GM19239 (cell line): ENCODE measurements around the gene EIPR1.
A peak's percentile ranks its signal among the peaks of the same experiment; 100 is the strongest.

ENCODE experiments used
- DNase-seq: peaks from one replicate; pipeline ENCODE4 v3.0.0; 2011; ENCODE audit warnings: low spot score; ENCODE audit not compliant: insufficient read length
- FAIRE-seq: peaks from 2 replicates; lab custom pipeline; 2011; peaks lifted over from hg19 to GRCh38; lab: Jason Lieb, UNC

EIPR1 gene

GRCh38 chr2:3236300-3237045 is 141.1 kb downstream of the EIPR1 start:
- no peak for DNase-seq
- no peak for FAIRE-seq

GRCh38 chr2:3233877-3234276 is 143.7 kb downstream of the EIPR1 start:
- no peak for DNase-seq
- no peak for FAIRE-seq

GRCh38 chr2:3229221-3229620 is 148.4 kb downstream of the EIPR1 start:
- FAIRE-seq: no peak
- no peak for DNase-seq

- no peak for FAIRE-seq
Measured at GRCh38 chr2:3224681-3225080, 152.9 kb downstream of the EIPR1 start.

GRCh38 chr2:3223080-3223923 is 154.3 kb downstream of the EIPR1 start:
- FAIRE-seq: peak; percentile 93
- DNase-seq: peak; percentile 33

More at GRCh38 chr2:3224681-3225080, 152.9 kb downstream of the EIPR1 start:
- no peak for DNase-seq

- DNase-seq (no peak), FAIRE-seq (no peak)
Measured at GRCh38 chr2:3222636-3223035, 155.0 kb downstream of the EIPR1 start.

- DNase-seq (no peak), FAIRE-seq (no peak)
Measured at GRCh38 chr2:3219536-3219935, 158.1 kb downstream of the EIPR1 start.

- DNase-seq (no peak), FAIRE-seq (no peak)
Measured at GRCh38 chr2:3217646-3218045, 160.0 kb downstream of the EIPR1 start.

- no peak for FAIRE-seq
Measured at GRCh38 chr2:3216841-3217495, 160.7 kb downstream of the EIPR1 start.

GRCh38 chr2:3214806-3215404 is 162.7 kb downstream of the EIPR1 start:
- no peak for DNase-seq
- FAIRE-seq: no peak

More at GRCh38 chr2:3216841-3217495, 160.7 kb downstream of the EIPR1 start:
- DNase-seq: no peak

- DNase-seq: no peak
- FAIRE-seq: no peak
Measured at GRCh38 chr2:3214065-3214464, 163.6 kb downstream of the EIPR1 start.

- FAIRE-seq: no peak
- no peak for DNase-seq
Measured at GRCh38 chr2:3212984-3213383, 164.6 kb downstream of the EIPR1 start.

- no peak for FAIRE-seq
- no peak for DNase-seq
Measured at GRCh38 chr2:3212061-3212362, 165.6 kb downstream of the EIPR1 start.

- DNase-seq: no peak
- FAIRE-seq: no peak
Measured at GRCh38 chr2:3211256-3212060, 166.2 kb downstream of the EIPR1 start.

- no peak for FAIRE-seq
- no peak for DNase-seq
Measured at GRCh38 chr2:3210257-3210656, 167.4 kb downstream of the EIPR1 start.

GRCh38 chr2:3209258-3209657 is 168.4 kb downstream of the EIPR1 start:
- no peak for DNase-seq
- FAIRE-seq: no peak

- FAIRE-seq (no peak), DNase-seq (no peak)
Measured at GRCh38 chr2:3208591-3208990, 169.0 kb downstream of the EIPR1 start.

GRCh38 chr2:3208179-3208578 is 169.4 kb downstream of the EIPR1 start:
- DNase-seq (no peak), FAIRE-seq (no peak)

- FAIRE-seq (no peak), DNase-seq (no peak)
Measured at GRCh38 chr2:3207091-3207491, 170.5 kb downstream of the EIPR1 start.

GRCh38 chr2:3205845-3206244 is 171.8 kb downstream of the EIPR1 start:
- FAIRE-seq (no peak), DNase-seq (no peak)
